Activated CD4-positive, alpha-beta T cell treated with anti-CD3 and anti-CD28 coated beads for 4 hours (primary cell): Measurements from ENCODE around the gene SARDH.

Experiments used
- DNase-seq, 2 donors: peaks; one replicate each; pipeline ENCODE4 v3.0.0-alpha.2; 2020

Gene SARDH

DNA sequence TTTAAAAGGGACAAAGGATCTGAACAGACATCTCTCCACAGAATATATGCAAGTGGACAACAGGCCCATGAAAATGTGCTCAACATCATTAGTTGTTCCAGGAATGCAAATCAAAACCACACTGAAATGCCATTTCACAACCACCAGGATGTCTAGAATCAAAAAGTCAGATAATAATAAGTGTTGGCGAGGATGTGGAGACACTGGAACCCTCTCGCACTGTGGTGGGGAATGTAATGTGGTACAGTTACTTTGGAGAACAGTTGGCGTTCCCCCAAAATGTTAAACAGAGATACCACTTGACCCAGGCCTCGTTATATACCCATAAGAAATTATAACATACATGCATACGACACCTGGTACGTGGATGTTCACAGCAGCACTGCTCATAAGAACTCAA lies 38.6 kb downstream of the SARDH start:
- no peak for DNase-seq

- DNase-seq = no peak
These were observed 42.1 kb downstream of the SARDH start for GRCh38 chr9:133696071-133696472.

- DNase-seq = no peak
These were observed 43.5 kb downstream of the SARDH start for GRCh38 chr9:133694686-133695085.

DNA sequence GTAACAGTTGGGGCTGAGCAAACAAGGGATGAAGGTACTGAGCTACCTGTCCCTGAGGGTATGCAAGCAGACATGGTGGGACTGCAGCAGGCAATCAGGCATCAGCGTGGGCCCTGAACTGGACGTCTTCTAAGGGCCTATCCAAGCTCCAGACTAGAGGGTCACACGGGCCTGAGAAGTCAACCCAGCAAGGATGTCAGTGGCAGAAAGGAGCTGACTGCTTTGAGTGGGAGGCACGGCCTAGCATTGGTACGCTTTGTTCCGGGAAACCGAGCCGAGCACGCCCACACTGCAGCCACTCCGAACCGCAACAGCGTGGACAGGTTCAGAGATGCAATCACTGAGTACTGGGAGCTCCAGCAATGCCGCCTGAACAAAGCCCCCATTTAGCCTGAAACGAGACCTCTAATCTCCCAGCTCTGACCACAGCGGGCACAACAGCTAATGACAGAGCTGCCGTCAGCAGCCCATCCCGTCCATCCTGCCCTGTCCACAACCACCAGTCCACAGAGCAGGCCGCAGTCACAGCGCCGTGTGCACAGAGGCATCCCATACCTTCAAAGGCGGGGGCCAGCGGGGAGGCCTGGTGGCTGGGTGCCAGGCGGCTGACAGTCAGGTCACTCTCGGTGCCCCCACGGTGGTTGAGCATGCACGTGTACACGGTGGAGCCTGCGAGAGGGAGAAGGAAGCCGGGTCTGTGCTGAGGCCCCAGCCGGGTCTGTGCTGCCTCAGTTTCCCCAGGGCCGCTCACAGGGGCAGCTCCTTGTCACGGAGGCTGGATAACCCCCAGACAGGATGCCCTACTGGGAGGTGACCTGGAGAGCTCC lies 44.2 kb downstream of the SARDH start:
- DNase-seq = no peak

DNA sequence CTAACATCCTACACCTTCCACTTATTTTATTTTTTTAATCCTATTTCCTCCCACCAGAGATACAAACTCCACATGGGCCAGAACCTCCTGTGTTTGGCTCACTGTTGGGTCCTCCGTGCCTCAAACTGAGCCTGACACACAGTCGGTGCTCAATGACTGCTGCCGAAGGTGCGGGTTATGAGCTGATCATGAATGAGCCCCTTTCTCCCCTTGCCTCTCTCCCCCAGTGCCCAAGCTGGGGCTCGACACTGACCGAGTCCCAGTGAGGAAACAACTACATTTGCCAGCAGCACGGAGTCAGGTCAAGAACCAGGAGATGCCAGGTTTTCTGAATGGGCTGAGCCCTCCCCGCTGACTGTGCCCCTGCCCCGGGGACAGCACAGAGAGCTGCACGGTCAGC lies 45.0 kb downstream of the SARDH start:
- DNase-seq = no peak

DNA sequence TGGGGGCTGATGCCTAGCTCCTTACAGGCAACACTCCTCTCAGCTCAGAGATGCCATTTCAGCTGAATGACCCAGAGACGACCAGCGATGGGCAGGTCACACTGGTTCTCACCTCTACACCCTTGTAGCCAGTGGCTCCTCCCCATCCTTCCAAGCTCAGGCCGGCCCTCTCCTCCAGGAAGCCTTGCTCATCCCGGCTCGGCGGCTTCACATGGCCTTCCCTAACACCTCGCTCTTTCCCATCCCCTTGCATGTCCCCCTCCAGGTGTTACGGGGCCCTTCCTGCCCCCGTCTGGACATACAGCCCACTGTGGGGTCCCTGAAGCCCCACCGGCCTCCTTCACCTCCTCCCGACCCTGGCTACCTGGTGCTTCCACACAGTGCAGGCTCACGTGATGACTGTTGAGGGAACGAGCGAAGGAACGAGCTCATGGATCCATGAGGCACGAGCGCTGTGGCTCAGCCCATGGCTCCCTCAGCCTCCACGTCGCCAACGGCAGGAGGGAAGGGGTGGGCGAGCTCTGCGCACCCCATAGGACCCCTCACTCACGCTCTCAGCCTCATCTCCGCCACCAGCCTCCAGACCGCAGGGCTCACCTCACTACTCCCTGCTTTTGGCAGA lies 45.7 kb downstream of the SARDH start:
- DNase-seq = no peak

- no peak for DNase-seq
These were observed 46.4 kb downstream of the SARDH start for GRCh38 chr9:133691626-133692363.

GRCh38 chr9:133691191-133691590 lies 47.0 kb downstream of the SARDH start:
- DNase-seq = no peak

DNA sequence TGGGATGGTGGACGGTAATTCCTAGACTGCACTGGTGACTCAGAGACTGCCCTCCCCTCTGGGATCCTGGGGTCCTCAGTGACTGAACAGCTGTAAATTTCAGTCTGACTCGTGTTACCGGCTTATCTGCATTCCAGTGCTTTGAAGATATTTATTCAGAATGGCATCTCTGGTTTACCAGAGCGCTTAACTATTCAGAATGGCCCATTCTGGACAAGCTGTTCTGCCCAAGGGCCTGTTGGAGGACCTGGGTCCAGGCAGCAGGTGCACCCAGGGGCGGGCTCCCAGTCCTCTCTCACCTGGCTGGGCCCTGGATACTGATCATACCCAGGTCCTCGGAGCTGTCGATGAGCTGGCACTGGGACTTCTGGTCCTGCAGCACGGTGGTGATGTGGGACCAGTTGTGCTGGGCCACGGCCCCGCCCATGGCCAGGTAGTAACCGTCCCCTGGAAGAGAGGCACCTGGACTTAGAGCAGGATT lies 48.0 kb downstream of the SARDH start:
- DNase-seq = no peak

- no peak for DNase-seq
These were observed 48.9 kb downstream of the SARDH start for GRCh38 chr9:133689151-133689763.

DNA sequence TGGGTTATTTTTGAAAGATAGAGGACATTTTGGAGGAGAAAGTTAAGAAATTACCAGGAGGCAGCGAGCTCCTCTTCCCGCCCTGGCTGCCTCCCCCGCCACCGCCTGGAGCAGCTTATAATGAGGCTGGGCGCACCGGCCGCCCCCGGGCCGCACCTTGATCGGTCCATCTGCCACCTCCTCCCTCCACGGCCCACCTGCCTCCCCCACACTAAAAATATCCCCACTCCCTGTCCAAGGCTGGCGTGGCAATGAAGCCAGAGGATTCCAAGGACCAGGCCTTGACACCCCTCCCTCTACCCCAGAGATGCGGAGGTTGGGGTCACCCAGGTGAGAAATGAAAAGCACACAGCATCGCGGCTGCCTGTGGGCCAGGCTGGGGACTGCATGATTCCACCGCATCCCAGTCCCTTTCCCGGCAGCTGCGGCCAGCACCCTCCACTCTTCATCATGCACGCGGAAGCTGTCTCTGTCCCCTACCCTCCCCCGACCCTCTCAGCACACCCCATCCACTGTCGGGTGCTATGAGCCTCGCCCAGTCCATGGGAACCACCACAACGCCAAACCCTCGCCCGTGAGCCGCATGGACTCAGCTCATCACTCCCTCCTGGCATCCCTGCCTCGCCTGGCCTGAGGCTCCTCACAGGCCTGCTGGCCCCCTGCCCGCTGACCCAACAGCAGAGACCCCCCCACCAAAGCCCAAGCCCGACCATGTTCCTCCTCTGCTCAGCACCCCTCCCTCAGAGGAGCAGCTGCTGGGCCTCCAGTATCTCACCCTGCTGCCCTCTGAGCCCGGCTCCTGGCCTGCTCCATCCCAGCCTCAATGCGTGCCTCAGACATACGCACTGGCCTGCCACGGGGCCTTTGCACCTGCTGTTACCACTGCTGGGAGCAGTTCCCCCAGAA lies 50.0 kb downstream of the SARDH start:
- DNase-seq = no peak

GRCh38 chr9:133686642-133687575 lies 51.2 kb downstream of the SARDH start:
- no peak for DNase-seq

DNA sequence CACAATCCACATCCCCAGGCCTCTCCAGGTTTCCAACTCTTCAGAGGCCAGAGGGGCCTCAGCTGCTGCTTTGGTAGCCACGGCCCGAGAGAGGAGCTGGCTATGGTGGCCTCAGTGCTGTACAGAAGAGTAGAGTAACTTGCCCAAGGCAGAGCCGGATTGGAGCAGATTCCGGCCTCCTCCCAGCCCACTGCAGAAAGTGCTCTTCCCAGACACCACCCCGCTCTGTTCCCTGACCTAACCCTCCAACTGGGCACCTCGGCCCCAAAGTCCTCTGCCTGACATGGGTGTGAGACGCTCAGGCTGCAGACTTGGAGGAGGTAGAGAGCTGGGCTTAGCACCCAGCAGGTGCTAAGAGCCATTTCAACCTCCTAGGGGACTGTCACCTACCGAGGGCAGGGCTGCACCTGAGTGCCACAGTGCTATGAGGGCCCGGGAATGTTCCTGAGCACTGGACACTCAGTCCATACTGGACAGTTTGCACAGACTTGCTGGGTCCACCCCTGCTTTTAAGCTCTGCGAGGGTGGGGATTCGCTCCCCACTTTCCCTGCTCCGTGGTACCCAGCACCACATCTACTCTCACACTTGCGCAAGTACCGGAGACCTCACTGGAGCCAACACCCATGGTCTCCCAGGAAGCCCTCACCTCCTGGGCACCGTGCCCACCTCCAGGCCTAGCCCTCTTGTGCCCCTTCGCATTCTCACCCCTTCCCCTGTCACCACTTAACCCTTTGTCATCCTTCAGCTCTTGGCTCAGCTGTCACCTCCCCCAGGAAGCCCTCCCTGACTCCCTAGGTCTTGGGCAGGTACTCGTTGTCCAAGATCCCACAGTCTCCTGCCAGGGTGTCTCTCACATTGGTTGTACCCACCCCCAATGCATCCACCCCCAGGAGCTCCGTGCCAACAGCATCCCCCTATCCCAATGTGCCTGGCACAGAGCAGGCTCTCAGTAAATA lies 52.2 kb downstream of the SARDH start:
- DNase-seq = no peak

- DNase-seq = no peak
These were observed 53.2 kb downstream of the SARDH start for GRCh38 chr9:133684936-133685361.

DNA sequence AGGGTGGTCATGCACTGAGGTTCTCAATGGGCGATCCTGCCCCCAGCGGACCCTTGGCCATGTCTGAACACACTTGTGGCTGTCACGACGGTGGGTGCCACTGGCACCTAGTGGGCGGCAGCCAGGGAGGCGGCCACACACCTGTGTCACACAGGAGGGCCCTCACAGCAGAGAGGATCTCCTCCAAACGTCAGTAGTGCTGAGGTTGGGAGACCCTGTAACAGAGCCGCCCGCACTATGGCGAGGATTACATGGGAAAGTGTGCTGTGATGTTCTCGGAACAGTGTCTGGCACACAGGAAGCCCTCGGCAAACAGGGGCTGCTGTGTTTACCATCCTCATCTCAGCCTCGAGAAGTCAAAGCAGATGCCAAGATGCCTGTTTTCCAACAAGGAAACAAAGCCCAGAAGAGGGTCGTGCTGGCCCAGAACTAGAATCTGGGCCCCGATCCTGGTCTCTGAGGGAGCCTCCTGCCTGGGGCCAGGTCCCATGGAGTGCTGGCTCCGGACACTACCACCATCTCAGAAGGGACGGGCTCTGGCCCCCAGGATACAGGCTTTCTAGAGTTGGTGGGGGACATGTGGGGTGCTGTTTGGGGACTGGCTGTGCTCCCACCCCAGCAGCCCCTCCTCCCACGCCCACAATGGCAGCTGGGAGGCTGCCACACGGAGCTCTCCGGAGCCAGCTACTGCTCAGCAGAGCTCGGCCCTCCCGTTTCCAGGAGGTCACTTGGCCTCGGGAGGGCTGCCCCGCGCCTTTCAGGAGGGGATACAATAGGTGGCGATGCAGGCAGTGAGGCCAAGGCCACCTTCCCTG lies 53.8 kb downstream of the SARDH start:
- DNase-seq = peak in 1 of 2 donors; percentile 21

DNA sequence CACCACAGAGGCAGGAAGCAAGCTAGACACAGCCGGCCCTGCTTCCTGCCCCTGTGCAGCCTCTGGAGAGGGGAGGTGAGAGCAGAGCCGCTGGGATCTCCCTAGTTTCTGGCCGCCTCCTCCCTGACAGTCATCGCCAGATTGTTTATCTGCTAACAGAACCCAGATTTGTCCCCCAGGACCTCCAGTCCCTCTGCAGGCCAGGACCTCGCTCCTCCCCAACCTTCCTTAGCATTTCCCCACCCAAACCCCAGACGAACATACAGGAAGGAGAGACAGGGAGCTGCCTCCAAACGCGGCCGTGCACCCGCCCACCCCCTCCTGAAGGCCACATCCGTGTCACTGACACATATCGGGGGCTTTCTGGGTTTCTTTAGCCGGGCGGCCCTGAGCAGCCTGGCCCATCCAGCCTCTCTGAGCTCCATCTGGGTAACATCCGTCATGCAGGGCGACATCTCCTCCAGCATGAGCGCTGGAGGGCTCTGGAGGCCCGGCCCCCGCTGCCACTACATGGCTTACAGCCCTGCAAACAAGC lies 54.5 kb downstream of the SARDH start:
- DNase-seq = peak; percentile 54 to 65

- DNase-seq = no peak
These were observed 55.1 kb downstream of the SARDH start for GRCh38 chr9:133682818-133683585.
